Kidney epithelial cell (primary cell): ENCODE results near the gene DIPK1A. TPM values are rescaled to one million over a fixed set of nuclear protein-coding genes. Genes with fewer than 3 reads are reported as not detected.

Source experiments
- DNase-seq: peaks from one replicate; pipeline ENCODE4 v3.0.0-alpha.2; 2010; ENCODE audit warnings: low read depth
- H3K27me3 ChIP-seq: 2 replicates; pipeline ENCODE4 v1.6.0; 2011; ENCODE audit warnings: low read length; ENCODE audit not compliant: control insufficient read depth, insufficient read depth
- H3K36me3 ChIP-seq: 2 replicates; pipeline ENCODE4 v1.5.1; 2011; ENCODE audit warnings: low read length; ENCODE audit not compliant: control insufficient read depth, insufficient read depth
- H3K4me3 ChIP-seq: 2 replicates; pipeline ENCODE4 v1.5.1; 2011; ENCODE audit warnings: low read depth, mild to moderate bottlenecking, control low read depth, low read length
- total RNA-seq: library from RNA; depleted of rRNA; stranded (reverse); fragments of >200 nt; gene quantifications from 2 replicates; pipeline ENCODE4 v1.2.3, GENCODE V29; 2015
- TF ChIP-seq, protein P1 (sequence below): IDR thresholded peaks from 2 replicates; pipeline ENCODE4 v1.5.1; 2011; ENCODE audit warnings: mild to moderate bottlenecking, moderate library complexity, low read length, control low read depth, inconsistent platforms; ENCODE audit not compliant: insufficient read depth, poor library complexity, severe bottlenecking

Gene DIPK1A
- total RNA-seq, 1 donor from 2014 or later = 1.8 TPM

DNA sequence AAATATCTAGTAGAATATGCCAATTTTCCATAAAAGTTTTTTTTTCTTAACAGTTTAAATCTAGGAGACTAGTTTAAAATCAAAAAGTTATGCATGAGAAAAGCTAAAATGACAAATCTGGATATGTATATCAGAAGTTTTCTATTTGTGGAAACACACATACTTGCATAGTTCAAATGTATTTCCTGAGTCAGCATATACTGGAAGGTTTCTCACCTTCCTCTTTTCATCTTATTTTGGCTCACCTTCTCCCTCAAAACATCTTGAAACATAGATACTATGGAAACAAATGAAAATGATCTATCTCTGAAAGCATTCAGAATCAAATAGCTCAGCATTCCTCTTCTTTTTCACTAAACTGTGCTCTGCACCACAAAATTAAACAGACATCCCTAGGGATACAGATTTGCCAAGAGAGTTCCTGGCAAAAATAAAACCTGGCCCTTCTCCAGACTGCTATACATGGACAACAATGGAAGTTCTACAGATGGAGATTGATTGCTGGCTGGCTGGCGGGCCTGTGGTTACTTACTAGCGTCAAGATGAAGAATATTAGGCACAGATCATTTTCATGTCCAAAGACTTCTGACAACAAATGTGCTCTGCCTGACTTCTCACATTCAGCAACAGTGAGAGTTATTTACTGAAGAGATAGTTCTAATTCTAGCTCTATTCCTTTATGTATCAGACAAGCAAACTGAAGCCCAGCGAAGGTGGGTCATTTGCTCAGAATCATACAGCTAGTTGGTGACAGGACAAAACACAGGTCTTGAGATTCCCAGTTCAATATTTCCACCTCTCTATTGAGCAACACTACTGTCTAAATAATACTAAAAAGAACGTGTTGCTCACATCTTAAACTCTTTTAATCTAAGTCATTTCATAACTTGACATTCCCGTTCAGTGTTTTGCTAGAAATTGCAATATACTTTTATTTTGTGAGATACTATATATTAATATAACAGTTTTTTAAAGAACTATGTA lies 26.6 kb downstream of the DIPK1A start:
- no peak for DNase-seq
- Histone ChIP-seq H3K36me3 (no peaks in the 10 kb centered on the region), H3K4me3 (no peak overlapping the region), H3K27me3 (no peaks in the 10 kb centered on the region)
- TF ChIP-seq, protein P1, sequence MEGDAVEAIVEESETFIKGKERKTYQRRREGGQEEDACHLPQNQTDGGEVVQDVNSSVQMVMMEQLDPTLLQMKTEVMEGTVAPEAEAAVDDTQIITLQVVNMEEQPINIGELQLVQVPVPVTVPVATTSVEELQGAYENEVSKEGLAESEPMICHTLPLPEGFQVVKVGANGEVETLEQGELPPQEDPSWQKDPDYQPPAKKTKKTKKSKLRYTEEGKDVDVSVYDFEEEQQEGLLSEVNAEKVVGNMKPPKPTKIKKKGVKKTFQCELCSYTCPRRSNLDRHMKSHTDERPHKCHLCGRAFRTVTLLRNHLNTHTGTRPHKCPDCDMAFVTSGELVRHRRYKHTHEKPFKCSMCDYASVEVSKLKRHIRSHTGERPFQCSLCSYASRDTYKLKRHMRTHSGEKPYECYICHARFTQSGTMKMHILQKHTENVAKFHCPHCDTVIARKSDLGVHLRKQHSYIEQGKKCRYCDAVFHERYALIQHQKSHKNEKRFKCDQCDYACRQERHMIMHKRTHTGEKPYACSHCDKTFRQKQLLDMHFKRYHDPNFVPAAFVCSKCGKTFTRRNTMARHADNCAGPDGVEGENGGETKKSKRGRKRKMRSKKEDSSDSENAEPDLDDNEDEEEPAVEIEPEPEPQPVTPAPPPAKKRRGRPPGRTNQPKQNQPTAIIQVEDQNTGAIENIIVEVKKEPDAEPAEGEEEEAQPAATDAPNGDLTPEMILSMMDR = no peak

DNA sequence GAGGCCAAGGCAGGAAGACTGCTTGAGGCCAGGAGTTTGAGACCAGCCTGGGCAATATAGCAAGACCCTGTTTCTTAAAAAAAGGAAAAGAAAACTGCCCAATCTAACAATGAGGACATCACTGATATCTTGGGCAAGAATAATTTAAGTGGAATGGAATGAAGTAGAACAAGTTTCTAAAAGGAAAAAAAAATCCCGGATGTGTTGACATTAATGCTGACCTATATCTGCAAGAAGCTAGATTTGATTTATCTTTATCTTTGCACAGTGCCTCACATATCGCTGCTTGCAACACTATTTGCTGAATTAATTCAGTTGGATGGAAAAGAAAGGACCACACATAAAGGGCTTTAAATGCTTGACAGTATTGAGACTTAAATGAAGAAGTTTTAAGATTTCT lies 27.8 kb downstream of the DIPK1A start:
- TF ChIP-seq, protein P1 = no peak
- no peaks in the 10 kb centered on the region for H3K27me3 ChIP-seq
- no peaks in the 10 kb centered on the region for H3K36me3 ChIP-seq
- no peak for DNase-seq
- H3K4me3 ChIP-seq = no peak overlapping the region

DNA sequence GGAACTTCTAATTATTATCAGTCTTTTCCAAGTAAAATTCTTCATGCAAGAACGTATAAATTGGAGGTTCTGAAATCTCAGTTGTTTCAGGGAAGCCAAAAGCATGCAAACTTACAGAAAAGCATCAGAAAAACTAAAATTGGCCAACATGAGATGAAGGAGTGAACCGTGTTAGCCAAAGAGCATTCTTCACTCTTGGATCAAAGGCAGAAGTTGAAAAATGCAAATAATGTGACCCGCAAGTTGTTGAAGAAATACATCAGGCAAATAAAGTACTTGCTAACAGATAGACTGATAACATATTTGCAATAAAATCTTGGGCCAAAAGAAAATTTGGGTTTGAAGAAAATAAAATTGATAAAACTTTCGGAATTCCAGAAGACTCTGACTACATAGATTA lies 29.6 kb downstream of the DIPK1A start:
- Histone ChIP-seq H3K36me3 (no peaks in the 10 kb centered on the region), H3K4me3 (no peak overlapping the region), H3K27me3 (no peaks in the 10 kb centered on the region)
- TF ChIP-seq, protein P1 = no peak
- no peak for DNase-seq

DNA sequence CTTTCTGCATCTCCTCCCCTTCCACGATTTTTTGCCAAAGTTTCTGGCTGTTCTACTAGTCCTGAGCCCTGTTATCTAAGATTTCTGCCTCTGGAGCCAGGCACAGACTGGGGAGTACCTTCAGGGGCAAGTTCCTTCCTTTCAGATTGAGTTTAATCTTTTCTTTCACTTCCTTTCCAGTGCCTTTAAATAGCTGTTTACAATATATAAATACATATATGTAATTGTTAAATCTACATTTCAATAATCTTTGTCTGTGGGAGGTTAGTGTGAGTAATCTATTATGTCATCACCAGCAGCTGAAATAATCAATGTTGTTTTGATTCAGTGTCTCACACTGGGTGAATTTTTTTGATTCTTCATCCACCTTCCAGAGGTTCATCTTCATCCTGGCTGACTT lies 31.8 kb downstream of the DIPK1A start:
- no peak for DNase-seq
- Histone ChIP-seq H3K36me3 (no peaks in the 10 kb centered on the region), H3K27me3 (no peaks in the 10 kb centered on the region), H3K4me3 (no peak overlapping the region)
- TF ChIP-seq, protein P1 = no peak

DNA sequence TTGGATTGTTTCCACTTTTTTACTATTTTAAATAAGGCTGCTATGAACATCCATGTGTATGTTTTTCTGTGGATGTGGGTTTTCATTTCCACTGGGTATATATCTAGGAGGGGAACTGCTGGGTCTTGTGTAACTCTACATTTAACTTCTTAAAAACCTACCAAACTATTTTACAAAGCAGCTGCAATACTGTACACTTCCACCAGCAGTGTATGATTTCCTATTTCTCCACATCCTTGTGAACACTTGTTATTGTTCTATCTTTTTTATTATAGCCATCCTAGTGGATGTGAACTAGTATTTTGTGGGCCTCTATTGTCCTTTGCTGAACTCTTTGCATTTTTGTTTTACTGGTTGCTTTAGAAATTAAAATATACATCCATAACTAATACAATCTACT lies 33.4 kb downstream of the DIPK1A start:
- H3K27me3 ChIP-seq = no peaks in the 10 kb centered on the region
- DNase-seq = no peak
- TF ChIP-seq, protein P1 = no peak
- H3K4me3 ChIP-seq = no peak overlapping the region
- H3K36me3 ChIP-seq = no peaks in the 10 kb centered on the region
